HG03108 (cell line): ENCODE data around the gene ALDH3A1.
"Not testable (repeated sequence)": the region's sequence is repeated elsewhere in the genome, so short reads cannot be mapped to it uniquely, and the experiment has no call there.

Experiments
- ATAC-seq: cut with Tn5 transposase; IDR thresholded peaks from one replicate; pipeline ENCODE4 v1.9.1; 2021; ENCODE audit warnings: moderate library complexity; ENCODE audit not compliant: unreplicated experiment

ALDH3A1 gene

DNA sequence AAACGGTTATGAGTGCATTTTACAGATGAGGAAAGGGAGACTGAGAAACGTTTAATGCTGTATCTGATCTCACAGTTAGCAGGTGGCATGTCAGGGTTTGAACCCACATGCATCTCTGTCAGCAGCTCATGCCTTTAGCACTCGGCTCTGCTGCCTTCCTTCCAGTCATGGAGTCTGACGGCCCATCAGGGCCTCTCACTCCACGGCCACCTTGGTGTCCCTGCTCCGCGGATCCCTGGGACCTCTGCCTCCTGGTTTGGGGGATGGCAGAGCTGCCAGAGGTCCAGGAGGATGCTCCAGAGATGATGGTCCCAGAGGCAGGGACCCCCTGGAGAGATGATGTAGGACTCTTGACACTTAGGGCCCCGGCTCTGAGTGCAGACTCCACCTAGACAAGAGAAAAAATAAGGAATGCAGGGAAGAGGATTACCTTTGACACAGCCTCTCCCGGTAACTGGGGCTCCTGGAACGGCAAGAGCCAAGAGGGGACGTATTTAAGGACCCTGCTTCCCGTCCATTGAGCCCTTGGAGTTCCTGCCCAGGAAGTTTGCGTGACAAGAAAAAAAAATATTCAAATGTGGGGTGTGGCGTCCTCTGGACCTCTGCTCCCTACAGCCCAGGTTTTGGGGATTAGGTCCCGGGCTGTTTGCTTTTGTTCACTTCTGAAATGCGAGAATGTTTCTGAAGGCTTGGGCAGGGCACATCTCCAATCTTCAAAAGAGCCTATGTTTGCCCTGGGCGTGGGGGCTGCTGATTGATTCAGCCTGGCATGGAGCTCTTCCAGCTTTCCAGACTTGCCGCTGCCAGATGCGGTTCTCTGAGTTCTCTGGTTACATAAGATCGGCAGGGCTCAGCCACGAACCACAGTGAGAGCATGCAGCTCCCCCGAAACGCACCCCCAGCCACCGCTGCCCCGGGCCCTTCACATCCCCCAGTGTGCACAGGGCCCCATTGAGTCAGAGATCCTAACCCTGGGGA lies at the start of gene ALDH3A1:
TSS of gene ALDH3A1 (minus strand) at position 470 of the 978 bp plus-strand sequence. CDS start 3,169 bp downstream, outside the sequence.
- no peak for ATAC-seq

DNA sequence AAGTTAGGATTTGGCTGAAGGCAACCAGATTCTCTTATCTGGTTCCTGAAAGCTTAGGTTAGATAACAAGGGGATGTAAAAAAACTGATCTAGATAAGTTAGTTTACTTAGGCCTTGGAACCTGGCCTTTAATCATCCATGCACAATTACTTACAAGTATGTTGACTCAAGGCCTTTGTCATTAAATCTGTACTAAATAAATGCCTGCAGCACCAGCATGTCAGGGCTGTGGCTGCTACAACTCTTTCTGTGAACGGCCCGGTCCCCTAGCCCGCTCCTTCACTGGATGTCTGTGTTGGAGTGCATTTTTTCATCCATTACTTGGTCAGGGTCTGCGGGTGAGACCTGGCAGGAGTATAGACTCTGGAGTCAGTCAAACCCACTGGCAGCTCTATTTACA lies 48.4 kb upstream of the ALDH3A1 start:
- no peak for ATAC-seq

DNA sequence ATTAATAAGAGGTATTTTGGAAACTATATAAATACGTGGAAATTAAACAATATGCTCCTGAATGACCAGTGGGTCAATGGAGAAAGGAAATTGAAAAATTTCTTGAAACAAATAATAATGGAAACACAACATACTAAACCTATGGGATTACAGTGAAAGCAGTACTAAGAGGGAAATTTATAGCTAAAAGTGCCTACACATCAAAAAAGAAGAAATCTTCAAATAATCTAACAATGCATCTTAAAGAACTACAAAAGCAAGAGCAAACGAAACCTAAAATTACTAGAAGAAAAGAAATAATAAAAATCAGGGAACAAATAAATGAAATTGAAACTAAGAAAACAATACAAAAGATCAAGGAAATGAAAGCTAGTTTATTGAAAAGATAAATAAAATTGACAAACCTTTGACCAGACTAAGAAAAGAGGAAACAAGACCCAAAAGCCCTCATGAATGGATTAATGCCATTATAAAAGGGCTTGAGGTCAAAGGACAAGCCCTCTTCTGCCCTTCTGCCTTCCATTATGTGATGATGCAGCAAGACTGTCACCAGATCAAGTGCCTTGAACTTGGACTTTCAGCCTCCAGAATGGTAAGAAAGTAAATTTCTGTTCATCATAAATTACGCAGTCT lies 43.9 kb upstream of the ALDH3A1 start:
- ATAC-seq = no peak

DNA sequence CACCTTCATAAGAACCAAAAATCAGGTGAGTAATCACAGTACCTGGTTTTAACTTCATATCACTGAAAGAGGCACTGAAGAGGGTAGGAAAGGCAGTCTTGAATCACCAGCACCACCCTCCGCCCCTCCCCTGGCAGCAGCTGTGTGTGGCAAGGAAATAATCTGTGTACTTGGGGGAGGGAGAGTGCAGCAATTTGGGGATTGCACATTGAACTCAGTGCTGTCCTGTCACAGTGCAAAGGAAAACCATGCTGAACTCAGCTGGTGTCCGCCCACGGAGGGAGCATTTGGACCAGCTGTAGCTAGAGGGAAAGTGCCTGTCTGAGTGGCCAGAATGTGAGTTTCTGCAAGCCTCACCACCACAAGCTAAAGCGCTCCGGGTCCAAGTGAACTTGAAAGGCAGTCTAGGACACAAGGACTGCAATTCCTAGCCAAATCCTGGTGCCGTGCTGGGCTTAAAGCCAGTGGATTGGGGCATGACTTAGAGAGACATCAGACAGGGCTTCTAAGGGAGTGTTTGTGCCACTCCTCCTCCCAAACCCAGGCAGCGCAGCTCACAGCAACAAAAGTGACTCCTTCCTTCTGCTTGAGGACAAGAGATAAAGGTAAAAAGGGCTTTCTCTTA lies 39.7 kb upstream of the ALDH3A1 start:
- ATAC-seq = no peak

DNA sequence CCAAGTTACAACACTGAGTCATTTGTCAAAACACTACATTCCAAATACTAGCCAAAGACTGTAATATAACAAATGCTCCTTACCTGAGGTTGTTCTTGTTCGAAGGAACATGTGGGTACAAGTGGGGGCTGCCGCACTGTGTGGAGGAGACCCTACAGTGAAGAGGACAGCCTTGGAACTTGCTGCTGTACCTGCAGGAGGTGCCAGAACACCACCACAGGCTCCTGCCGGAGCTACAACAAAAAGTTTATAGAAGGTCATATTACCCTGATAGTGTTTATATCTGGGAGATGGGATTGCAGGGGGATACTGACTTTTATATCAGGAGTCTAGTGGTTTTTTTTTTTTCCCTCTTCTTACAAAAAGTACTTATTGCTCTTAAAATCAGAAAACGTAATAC lies 37.8 kb upstream of the ALDH3A1 start:
- no peak for ATAC-seq

DNA sequence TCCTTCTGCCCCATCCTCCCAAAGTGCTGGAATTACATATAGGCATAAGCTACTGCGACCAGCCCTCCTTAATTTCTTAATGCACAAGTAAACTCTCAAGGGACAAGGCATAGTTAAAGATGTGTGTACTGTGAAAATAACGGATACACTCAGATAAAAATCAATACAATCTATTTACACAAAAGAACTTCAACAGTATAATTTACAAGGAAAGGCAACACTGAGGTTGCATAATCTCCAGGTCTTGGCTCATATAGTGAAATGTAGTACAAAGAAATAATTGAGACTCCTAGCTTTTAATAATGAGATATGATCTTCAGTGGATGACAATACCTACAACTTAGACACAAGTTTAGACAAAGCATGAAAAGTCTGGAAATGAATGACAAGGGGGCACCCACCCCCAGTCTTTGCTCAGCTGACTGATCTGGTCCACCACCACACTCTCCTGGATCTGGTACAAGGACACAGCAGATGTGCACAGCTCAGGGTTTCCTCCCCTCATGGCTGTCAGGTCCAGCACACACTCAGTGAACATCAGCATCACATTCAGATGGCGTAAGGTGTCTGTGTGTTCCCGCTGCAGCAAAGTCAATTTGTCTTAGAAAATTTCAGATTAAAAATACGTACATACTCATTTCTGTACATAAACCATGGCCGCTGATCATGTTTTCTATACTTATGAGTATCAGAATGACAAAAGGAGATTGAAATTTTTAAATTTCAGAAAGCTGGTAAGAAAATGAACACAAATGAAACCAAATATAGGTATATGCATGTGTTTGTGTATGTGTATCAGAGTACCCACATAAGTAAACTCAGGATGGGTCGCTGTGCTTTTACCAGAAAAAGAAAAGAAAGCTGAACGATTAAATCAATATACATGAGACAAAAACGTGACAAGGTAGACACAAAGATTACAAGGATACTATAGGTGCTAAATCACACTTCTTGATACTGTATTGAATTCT lies 33.7 kb upstream of the ALDH3A1 start:
- no peak for ATAC-seq

DNA sequence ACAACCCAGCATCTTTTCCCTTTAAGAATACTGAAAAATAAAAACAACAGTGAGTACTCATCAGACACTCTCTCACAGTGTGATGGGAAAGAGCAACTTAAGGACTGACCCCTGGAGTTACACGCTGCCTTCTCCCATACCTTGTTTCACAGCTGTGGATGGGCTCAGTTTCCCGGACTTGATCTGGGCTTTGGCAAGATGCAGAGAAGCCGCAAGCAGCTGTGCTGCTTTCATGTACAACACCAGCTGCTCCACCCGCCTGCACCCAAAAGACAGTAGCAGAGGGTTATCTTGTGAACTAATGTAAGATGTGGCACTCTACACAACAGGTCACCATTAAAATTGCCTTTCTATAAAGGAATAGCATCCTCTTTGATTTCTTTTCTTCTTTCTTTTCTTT lies 32.7 kb upstream of the ALDH3A1 start:
- ATAC-seq = no peak

DNA sequence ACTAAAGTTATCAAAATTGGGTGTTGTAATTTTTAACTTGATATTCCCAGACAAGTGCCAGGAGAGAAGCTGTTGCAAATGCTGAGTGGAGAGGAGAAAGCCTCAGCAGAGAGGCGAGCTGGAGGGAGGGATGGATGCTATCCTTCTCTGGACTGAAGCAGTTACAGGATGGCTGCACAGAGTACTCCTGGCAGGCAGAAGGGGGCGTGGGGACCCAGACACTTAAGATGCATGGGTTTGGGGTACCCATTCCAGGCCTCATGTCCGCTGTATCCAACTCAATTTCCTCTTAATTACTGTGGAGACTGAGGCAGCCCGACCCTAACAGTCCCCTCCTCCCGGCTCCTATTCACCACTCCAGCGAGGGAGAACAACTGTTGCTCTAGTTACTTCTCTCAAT lies 25.4 kb upstream of the ALDH3A1 start:
- no peak for ATAC-seq

DNA sequence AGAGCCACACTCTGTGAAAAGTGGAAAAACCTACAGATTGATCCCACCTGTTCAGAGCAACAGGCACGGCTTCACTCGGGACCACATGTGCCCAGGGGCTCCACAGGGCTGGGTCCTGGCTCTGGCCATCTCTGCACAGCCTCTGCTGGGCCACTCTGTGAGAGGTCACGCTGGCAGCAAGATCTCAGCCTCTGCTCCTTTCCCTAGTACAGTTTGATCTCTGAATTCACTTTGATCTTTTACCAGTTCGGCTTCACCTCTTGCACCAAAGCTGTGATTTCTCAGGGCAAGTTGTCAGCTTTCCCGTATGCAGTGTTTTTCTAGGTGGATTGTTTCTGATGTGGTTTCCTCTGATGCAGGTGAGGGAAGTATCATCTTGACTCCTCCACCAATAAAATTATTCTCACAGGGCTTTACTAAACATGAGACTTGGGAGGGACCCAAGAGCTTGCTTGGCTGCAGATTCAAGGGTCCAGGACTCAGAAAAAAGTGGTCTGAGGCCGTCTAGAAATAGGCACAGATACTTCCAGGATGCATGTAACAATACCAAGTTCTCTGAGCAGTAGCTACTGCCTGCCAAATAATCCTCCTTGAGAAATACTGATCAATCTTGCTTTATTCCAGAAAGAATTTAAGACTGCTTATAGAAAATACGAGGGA lies 24.0 kb upstream of the ALDH3A1 start:
- ATAC-seq = no peak

DNA sequence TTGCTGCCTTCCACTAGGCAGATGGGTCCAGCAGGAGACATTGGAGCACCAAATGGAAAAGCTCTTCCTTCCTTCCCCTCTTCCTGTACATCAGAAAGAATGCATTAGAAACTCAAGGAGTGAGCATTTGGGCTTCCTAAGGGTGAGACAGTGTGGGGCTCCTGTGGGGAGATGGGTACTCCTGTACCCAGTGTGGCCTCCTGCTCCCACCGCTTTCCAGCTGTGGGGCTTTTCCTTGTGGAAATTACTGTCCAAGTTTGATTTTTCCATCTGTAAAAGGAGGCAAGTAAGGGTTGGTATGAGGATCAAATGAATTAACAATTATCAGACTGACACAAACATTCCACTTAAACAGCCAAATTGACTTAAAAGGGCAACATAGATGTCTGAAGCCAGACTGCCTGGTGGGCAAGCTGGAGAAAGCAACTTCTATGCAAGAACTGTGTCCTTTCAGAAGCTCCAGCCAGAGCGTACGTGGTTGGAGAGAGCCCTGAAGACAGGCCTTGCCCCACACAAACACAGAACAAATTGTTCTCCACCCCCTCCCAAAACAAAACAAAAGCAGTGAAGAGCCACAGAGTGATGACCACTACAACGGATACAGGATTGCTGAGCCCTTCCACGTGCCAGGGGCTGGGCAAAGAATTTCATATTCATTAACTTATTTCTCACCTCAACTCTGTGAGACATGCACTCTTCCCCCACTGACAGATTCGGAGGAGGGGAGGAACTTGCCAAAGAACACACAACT lies 23.1 kb upstream of the ALDH3A1 start:
- no peak for ATAC-seq

DNA sequence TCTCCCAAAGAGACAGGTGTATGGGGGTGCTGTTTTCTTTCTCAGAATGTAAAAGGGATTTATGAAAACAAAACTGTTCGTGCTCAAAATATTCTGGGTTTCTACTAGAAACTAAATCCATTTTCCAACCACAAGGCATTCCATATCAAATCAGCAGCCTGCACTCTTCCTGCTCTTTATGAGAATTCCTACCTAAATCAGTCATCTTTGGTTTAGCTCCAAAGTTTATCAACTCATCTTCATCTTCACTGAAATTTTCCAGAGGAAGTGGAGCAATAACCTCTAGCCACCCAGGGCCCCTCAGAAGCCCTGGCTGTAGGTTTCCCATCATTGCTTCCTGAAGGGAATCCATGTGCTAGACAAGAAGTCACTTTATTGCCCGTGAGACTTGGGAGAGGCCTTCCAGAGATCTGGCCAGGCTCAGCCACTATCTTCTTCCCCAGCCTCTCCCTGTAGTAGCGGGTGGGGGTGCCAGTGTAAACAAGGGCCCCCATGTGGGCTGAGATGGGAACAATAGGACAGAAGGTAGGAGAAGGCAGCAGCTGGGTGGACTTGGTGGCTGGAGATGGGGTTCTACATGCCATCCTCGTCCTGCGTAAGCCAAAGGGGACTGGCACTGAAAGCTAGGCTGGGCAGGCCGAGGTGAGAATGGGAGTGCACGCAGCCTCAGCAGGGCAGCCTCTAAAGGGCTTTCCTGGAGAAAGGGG lies 22.0 kb upstream of the ALDH3A1 start:
- ATAC-seq = no peak

DNA sequence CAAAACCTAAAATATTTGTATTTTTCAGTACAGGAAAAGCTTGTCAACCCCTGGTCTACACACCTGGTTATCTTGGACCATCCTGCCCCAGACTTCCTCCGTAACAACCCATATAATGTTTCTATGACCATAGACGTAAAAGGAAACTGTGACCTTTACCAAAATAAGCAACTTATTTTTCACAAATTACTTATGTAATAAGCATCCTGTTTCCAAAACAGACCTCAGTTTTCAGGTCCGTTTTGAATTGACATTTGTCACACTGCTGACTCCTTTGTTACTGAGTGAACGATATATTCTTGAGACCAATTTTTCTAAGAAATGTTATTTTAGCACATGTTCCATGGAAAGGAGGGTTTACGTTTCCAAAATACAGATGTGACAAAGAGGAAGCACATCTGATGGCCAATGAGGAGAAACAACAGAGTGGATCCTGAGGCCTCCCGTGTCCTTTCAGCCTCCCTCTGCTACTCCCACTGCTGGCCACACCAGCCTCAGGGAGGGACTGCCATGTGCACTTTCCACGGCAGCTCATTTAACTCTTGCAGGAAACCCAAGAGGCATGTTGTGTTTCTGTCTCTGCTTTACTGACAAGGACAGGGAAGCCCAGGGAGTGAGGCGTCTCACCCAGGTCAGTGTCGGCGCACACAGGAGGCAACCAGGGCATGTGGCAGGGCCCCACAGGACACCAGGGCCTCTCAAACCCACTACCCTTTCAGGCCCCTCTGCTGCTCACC lies 20.1 kb upstream of the ALDH3A1 start:
- no peak for ATAC-seq

DNA sequence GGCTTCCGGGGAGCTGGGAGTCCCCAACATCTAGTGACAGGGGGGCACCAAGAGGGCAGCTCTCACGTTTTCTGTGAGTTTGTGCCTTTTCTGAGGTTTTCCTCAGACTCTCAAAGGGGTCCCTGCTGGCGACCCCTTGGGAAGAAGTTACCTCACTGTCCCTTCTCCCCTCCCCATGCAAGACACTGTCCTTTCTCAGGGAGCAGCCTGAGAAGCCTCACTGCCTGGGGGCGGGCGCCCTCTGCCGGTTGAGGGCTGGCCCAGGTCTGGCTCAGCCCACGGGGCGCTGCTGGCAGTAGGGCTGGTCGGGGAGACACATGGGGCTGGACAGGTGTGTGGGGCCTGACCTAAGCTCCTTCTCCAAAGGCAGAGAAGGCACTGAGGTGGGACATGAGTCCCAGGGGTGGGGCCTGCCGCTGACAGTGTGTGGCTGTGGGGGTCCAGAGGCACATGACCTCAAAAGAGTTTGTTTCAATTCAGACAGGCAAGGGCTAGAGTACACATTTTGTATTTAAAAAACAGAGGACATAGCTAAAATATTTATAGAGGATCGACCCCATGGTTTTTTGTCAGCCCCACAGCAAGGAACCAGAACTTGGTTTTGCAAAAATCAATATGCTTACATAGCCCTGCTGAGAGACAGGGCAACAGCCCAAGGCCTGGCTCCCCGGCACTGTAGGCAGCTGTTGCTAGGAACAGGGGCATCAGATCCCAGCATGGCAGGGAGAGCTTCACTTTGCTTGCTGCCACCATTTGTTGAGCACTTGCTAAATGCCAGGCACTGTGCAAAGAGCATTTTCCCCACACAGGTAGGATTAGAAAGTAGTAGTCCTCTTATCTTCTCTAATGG lies 18.5 kb upstream of the ALDH3A1 start:
- ATAC-seq = peak; percentile 57

DNA sequence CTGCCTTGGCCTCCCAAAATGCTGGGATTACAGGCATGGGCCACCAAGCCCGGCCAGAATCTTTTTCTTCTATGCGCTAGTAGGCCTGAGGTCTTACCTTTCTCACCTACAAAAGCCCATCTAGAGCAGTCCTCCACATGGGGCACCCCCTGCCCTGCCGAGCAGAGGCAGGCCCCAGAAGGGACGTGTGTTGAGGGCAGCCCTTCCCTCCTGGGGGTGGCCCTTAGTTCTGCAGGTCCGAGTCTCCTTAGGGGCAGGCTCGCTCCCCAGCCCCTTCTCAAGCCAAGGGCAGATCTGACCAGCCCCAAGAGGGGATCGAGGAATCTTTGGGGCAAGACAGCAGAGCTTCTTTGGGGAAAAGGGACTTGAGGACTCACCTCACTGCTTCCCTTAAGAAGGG lies 17.9 kb upstream of the ALDH3A1 start:
- no peak for ATAC-seq

DNA sequence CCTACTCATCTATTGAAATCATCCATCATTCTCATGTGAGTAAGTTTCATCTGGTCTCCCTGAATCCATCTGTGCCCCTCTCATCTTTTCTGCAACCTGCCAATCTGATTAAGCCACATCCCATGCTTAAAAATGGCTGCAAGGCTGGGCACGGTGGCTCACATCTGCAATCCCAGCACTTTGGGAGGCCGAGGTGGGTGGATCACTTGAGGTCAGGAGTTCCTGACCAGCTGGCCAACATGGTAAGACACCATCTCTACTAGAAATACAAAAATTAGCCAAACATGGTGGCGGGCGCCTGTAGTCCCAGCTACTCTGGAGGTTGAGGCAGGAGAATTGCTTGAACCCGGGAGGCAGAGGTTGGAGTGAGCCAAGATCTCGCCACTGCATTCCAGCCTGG lies 15.9 kb upstream of the ALDH3A1 start:
- ATAC-seq = not testable (repeated sequence)

DNA sequence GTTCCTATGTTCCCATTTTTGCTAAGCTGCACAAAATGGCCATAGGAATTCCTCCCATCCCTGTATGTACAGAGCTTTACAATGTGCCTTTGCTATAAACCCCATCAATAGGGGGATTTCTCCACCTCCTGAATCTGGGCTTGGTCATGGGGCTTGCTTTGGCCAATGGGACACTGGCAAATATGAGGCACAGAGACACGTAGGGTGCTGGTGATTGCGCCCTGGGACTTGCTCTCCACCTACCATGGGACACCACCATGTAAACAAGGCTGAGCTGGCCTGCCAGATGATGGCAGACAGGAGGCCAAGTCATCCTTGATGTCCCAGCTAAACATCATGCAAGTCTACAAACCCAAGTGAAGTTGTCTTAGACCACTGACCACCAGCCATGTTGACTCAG lies 15.3 kb upstream of the ALDH3A1 start:
- ATAC-seq = no peak

DNA sequence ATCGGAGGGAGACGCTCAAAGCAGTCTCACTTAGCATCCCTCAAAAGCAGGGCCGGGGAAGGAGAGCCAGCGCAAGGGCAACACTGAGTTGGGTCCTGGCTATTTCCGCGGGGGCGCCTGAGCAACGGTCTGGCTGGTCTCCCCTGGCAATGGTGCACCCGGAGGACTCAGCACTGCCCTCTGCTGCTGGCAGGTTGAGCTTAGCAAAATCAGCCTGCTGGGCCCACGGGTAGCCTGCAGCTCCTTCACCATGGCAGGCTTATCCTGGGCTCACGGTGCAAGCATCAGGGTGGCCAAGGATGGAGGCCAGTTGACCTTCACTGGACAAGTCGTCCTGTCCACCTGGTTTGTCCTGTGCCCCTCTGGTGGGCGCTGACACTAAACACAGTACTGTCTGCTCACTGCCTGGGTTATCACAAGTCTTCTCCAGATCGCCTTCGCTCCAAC lies 14.4 kb upstream of the ALDH3A1 start:
- ATAC-seq = no peak
